Stomach (tissue), 9 donors: ENCODE results near the gene PTPRF. TPM values are rescaled to one million over a fixed set of nuclear protein-coding genes. Genes with fewer than 3 reads are reported as not detected.

ENCODE experiments used
- DNase-seq, 2 donors: peaks; one replicate each; pipeline versions ENCODE4 v3.0.0 to v3.0.0-alpha.2; 2013 to 2019
- H3K27ac ChIP-seq, 5 donors: fragments of 200-600 bp in 4 of 5; sonication (generic) in 4 of 5; one replicate each; pipeline ENCODE4 v1.5.1; 2013 to 2019; ENCODE audit warnings: mild to moderate bottlenecking in 1 of 5, moderate library complexity in 1 of 5
- H3K27me3 ChIP-seq, 3 donors: fragments of 200-600 bp; sonication (generic); one replicate each; pipeline ENCODE4 v1.5.1; 2017 to 2019; ENCODE audit warnings: mixed run types in 1 of 3
- H3K36me3 ChIP-seq, 4 donors: fragments of 200-600 bp; sonication (generic); 1 replicate in 3 of 4; 2 replicates in 1 of 4; pipeline ENCODE4 v1.5.1; 2016 to 2019
- H3K4me1 ChIP-seq, 4 donors: fragments of 200-600 bp; sonication (generic); one replicate each; pipeline ENCODE4 v1.5.1; 2016 to 2019
- H3K4me3 ChIP-seq, 4 donors: fragments of 200-600 bp; sonication (generic) in 3 of 4; one replicate each; pipeline ENCODE4 v1.5.1; 2016 to 2019; ENCODE audit warnings: mild to moderate bottlenecking in 1 of 4
- H3K9me3 ChIP-seq, 4 donors: fragments of 200-600 bp; sonication (generic); one replicate each; pipeline ENCODE4 v1.5.1; 2016 to 2019
- CTCF ChIP-seq, 7 experiments: fragments of 450-650 bp in 4 of 7; fragments of 200-600 bp in 3 of 7; sonication (generic) in 3 of 7; IDR thresholded peaks; one replicate each; pipeline ENCODE4 v1.5.1; 2016 to 2019; ENCODE audit warnings: antibody characterized with exemption in 7 of 7, control low read depth in 2 of 7, mild to moderate bottlenecking in 1 of 7
- EP300 ChIP-seq: sonication (generic); formaldehyde crosslinking; IDR thresholded peaks from one replicate; pipeline ENCODE4 v1.6.1; 2017; ENCODE audit warnings: antibody characterized with exemption
- POLR2A ChIP-seq, 4 donors: fragments of 450-650 bp; IDR thresholded peaks; one replicate each; pipeline ENCODE4 v1.6.1; 2016; ENCODE audit warnings: antibody characterized with exemption in 4 of 4, control low read depth in 2 of 4, mild to moderate bottlenecking in 1 of 4, moderate library complexity in 1 of 4
- POLR2AphosphoS5 ChIP-seq, 3 donors: sonication (generic); formaldehyde crosslinking; IDR thresholded peaks; one replicate each; pipeline ENCODE4 v1.6.1; 2016; ENCODE audit warnings: antibody characterized with exemption in 3 of 3
- WGBS, 5 donors: extraction: QIAGEN DNeasy Blood & Tissue Kit in 3 of 5; methylation state at CpG; one replicate each; pipeline versions ENCODE4 v1.1.5 to v1.1.7; 2013 to 2018; 5-methylcytosine and 5-hydroxymethylcytosine counted together
- intact Hi-C: fragments of 100-400 bp; cut with DNase I; formaldehyde crosslinking; loops from one replicate; pipeline ENCODE4 v1.15.1; 2023; ENCODE audit warnings: low total_unique reads
- polyA plus RNA-seq, 3 donors: library from polyadenylated mRNA; stranded (reverse); fragments of 200-250 nt; gene quantifications; one replicate each; pipeline ENCODE4 v1.2.3, GENCODE V29; 2013
- total RNA-seq, 5 donors: library from RNA; depleted of rRNA; stranded (reverse); fragments of >200 nt; gene quantifications; one replicate each; pipeline versions ENCODE4 v1.1.0 to v1.2.3, GENCODE V29; 2014 to 2016
- donor health status: healthy with polysubstance abuse.
- donor health status: Bipolar disorder and iron deficiency.
- donor health status: healthy.

Gene PTPRF
- total and polyA plus RNA-seq, 8 donors: 11.3 to 282 (median 82.0) TPM

GRCh38 chr1:43591181-43591580 lies 60.5 kb downstream of the PTPRF start:
- 95 to 97% (median 97%) methylated on average over 38 to 39 of the region's 39 CpGs for WGBS, 5 donors
- H3K9me3 ChIP-seq: no peaks in the 10 kb centered on the region
- peaks cover 18 to 84% (median 74%) of the 10 kb centered on the region in 4 donors for H3K36me3 ChIP-seq
- TF ChIP-seq POLR2AphosphoS5 (IDR thresholded peaks at IDR 0.05) (no peak), POLR2A (IDR thresholded peaks at IDR 0.05) (no peak), CTCF (IDR thresholded peaks at IDR 0.05) (no peak), EP300 (no peak)
- intact Hi-C loops: no loop called here
- H3K27ac ChIP-seq: no peak overlapping the region
- no peak for DNase-seq
- H3K4me3 ChIP-seq: no peak overlapping the region
- no peaks in the 10 kb centered on the region for H3K4me1 ChIP-seq
- H3K27me3 ChIP-seq: no peaks in the 10 kb centered on the region

- DNase-seq: no peak
- H3K27me3 ChIP-seq: no peaks in the 10 kb centered on the region
- no peaks in the 10 kb centered on the region for H3K4me1 ChIP-seq
- H3K9me3 ChIP-seq: no peaks in the 10 kb centered on the region
- H3K36me3 ChIP-seq: peaks cover 18 to 92% (median 78%) of the 10 kb centered on the region in 4 donors
- no peak overlapping the region for H3K27ac ChIP-seq
- no peak overlapping the region for H3K4me3 ChIP-seq
- 88 to 95% (median 94%) methylated on average over 10 to 11 of the region's 11 CpGs for WGBS, 5 donors
- no peak for TF ChIP-seq POLR2AphosphoS5 (IDR thresholded peaks at IDR 0.05)
- no peak for TF ChIP-seq CTCF (IDR thresholded peaks at IDR 0.05)
- no peak for TF ChIP-seq EP300
- TF ChIP-seq POLR2A (IDR thresholded peaks at IDR 0.05): no peak
- intact Hi-C loops: no loop called here
Measured at GRCh38 chr1:43592051-43592665, 61.5 kb downstream of the PTPRF start.

GRCh38 chr1:43592974-43593683 lies 62.4 kb downstream of the PTPRF start:
- intact Hi-C loops: no loop called here
- DNase-seq: no peak
- TF ChIP-seq EP300: no peak
- no peak for TF ChIP-seq CTCF (IDR thresholded peaks at IDR 0.05)
- H3K9me3 ChIP-seq: no peaks in the 10 kb centered on the region
- H3K36me3 ChIP-seq: peaks cover 18 to 94% (median 87%) of the 10 kb centered on the region in 4 donors
- no peak overlapping the region for H3K27ac ChIP-seq
- no peaks in the 10 kb centered on the region for H3K27me3 ChIP-seq
- no peaks in the 10 kb centered on the region for H3K4me1 ChIP-seq
- 85 to 93% (median 88%) methylated on average over 7 to 16 of the region's 16 CpGs for WGBS, 5 donors
- H3K4me3 ChIP-seq: no peak overlapping the region

- no peak overlapping the region for H3K4me3 ChIP-seq
- no peak for TF ChIP-seq POLR2AphosphoS5 (IDR thresholded peaks at IDR 0.05)
- H3K27ac ChIP-seq: no peak overlapping the region
- H3K36me3 ChIP-seq: peaks cover 13 to 94% (median 88%) of the 10 kb centered on the region in 4 donors
- 80 to 90% (median 84%) methylated on average over 7 to 8 of the region's 8 CpGs for WGBS, 5 donors
- no peaks in the 10 kb centered on the region for H3K27me3 ChIP-seq
- no peak for DNase-seq
- no peaks in the 10 kb centered on the region for H3K9me3 ChIP-seq
- H3K4me1 ChIP-seq: no peaks in the 10 kb centered on the region
- intact Hi-C loops: no loop called here
Measured at GRCh38 chr1:43596579-43596978, 65.9 kb downstream of the PTPRF start.

GRCh38 chr1:43597028-43597427 lies 66.3 kb downstream of the PTPRF start:
- Histone ChIP-seq H3K4me1 (no peaks in the 10 kb centered on the region), H3K36me3 (peaks cover 9 to 94% (median 87%) of the 10 kb centered on the region in 4 donors), H3K27ac (no peak overlapping the region), H3K4me3 (no peak overlapping the region), H3K27me3 (no peaks in the 10 kb centered on the region), H3K9me3 (no peaks in the 10 kb centered on the region)
- no peak for DNase-seq
- TF ChIP-seq POLR2A (IDR thresholded peaks at IDR 0.05) (no peak), CTCF (IDR thresholded peaks at IDR 0.05) (no peak), EP300 (no peak), POLR2AphosphoS5 (IDR thresholded peaks at IDR 0.05) (no peak)
- intact Hi-C loops: no loop called here
- whole genome bisulfite sequencing, 5 donors: 87 to 92% (median 90%) methylated on average over 5 of the region's 5 CpGs
